Coronary artery (tissue), 2 donors: ENCODE data around the gene C16orf46.

Source experiments
- DNase-seq: peaks from one replicate; pipeline ENCODE4 v3.0.0-alpha.2; 2017; ENCODE audit warnings: low spot score
- H3K27ac ChIP-seq, 2 donors: fragments of 200-600 bp; sonication (generic); one replicate each; pipeline ENCODE4 v1.5.1; 2016 to 2019
- H3K4me3 ChIP-seq: fragments of 200-600 bp; sonication (generic); 2 replicates; pipeline ENCODE4 v1.5.1; 2016; ENCODE audit warnings: mild to moderate bottlenecking, moderate library complexity
- CTCF ChIP-seq: fragments of 200-600 bp; sonication (generic); IDR thresholded peaks from one replicate; pipeline ENCODE4 v1.5.1; 2019; ENCODE audit warnings: antibody characterized with exemption

The C16orf46 gene

GRCh38 chr16:81073560-81074330 lies 3.3 kb downstream of the C16orf46 start:
- Histone ChIP-seq H3K27ac (no peak overlapping the region), H3K4me3 (no peak overlapping the region)
- no peak for TF ChIP-seq CTCF
- no peak for DNase-seq

GRCh38 chr16:81071805-81072204 lies 5.2 kb downstream of the C16orf46 start:
- TF ChIP-seq CTCF, result no peak
- no peak for DNase-seq
- H3K4me3 ChIP-seq, result no peak overlapping the region
- no peak overlapping the region for H3K27ac ChIP-seq

- Histone ChIP-seq H3K27ac (no peak overlapping the region), H3K4me3 (no peak overlapping the region)
- no peak for TF ChIP-seq CTCF
- no peak for DNase-seq
These were observed 6.1 kb downstream of the C16orf46 start for GRCh38 chr16:81070979-81071378.

GRCh38 chr16:81069063-81069462 lies 8.0 kb downstream of the C16orf46 start:
- Histone ChIP-seq H3K27ac (no peak overlapping the region), H3K4me3 (no peak overlapping the region)
- no peak for TF ChIP-seq CTCF
- no peak for DNase-seq

GRCh38 chr16:81067166-81067565 lies 9.9 kb downstream of the C16orf46 start:
- no peak for DNase-seq
- TF ChIP-seq CTCF, result no peak
- Histone ChIP-seq H3K4me3 (no peak overlapping the region), H3K27ac (no peak overlapping the region)

GRCh38 chr16:81066681-81067080 lies 10.4 kb downstream of the C16orf46 start:
- DNase-seq, result no peak
- no peak overlapping the region for H3K27ac ChIP-seq
- no peak for TF ChIP-seq CTCF
- H3K4me3 ChIP-seq, result no peak overlapping the region

GRCh38 chr16:81061871-81062608 lies 15.0 kb downstream of the C16orf46 start:
- H3K27ac ChIP-seq, result no peak overlapping the region
- TF ChIP-seq CTCF, result no peak
- DNase-seq, result no peak
- H3K4me3 ChIP-seq, result no peak overlapping the region
